ENCODE measurements around the gene ERLEC1. TPM values are rescaled to one million over a fixed set of nuclear protein-coding genes. Genes with fewer than 3 reads are reported as not detected.
A peak's percentile ranks its signal among the peaks of the same experiment; 100 is the strongest.
"Not testable (repeated sequence)": the region's sequence is repeated elsewhere in the genome, so short reads cannot be mapped to it uniquely, and the experiment has no call there.

ERLEC1 gene
- total and polyA plus RNA-seq, 8 donors: 53.0 to 71.4 (median 57.6) TPM

DNA sequence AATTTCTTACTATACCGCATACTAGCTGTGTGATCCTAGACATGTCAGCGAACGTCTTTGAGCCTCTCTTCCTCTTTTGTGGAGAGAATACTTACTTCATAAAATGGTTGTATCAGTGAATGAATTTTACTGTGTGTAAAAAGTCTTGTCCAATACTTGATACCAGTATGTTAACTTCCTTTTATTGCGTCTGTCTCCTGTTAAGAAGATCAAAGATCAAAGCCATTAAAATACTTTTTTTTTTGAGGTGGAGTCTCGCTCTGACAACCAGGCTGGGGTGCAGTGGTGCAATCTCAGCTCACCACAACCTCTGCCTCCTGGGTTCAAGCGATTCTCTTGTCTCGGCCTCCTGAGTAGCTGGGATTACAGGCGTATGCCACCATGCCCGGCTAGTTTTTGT, 33.2 kb downstream of the ERLEC1 start:
- no peaks in the 10 kb centered on the region for H3K4me1 ChIP-seq
- H3K9me3 ChIP-seq: no peaks in the 10 kb centered on the region
- intact Hi-C loops (cut with DNase I): no loop called here
- no peak for DNase-seq
- H3K4me3 ChIP-seq: no peak overlapping the region
- ATAC-seq: no peak
- no peaks in the 10 kb centered on the region for H3K27me3 ChIP-seq
- peaks cover 0 to 52% of the 10 kb centered on the region in 2 donors for H3K36me3 ChIP-seq
- TF ChIP-seq, protein P1, sequence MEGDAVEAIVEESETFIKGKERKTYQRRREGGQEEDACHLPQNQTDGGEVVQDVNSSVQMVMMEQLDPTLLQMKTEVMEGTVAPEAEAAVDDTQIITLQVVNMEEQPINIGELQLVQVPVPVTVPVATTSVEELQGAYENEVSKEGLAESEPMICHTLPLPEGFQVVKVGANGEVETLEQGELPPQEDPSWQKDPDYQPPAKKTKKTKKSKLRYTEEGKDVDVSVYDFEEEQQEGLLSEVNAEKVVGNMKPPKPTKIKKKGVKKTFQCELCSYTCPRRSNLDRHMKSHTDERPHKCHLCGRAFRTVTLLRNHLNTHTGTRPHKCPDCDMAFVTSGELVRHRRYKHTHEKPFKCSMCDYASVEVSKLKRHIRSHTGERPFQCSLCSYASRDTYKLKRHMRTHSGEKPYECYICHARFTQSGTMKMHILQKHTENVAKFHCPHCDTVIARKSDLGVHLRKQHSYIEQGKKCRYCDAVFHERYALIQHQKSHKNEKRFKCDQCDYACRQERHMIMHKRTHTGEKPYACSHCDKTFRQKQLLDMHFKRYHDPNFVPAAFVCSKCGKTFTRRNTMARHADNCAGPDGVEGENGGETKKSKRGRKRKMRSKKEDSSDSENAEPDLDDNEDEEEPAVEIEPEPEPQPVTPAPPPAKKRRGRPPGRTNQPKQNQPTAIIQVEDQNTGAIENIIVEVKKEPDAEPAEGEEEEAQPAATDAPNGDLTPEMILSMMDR (IDR thresholded peaks at IDR 0.05): no peak
- no peak overlapping the region for H3K27ac ChIP-seq

DNA sequence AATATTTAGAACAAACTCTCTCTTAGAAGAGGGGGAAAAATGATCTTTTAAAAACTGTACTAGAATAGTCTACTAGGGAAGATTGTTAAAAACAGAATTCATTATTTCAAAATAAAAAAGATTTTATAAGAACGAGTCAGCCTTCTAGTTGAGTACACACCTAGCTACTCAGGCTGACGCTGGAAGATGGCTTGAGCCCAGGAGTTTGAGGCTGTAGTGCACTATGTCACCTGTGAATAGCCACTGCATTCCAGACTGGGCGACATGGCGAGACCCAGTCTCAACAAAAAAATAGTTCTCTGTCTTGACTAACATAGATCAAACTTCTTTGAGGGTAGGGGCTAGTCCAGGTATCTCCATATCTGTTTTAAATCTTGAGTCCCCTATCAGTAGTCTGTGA, 33.9 kb downstream of the ERLEC1 start:
- no peaks in the 10 kb centered on the region for H3K27me3 ChIP-seq
- intact Hi-C loops (cut with DNase I): no loop called here
- H3K27ac ChIP-seq: no peak overlapping the region
- peaks cover 0 to 45% of the 10 kb centered on the region in 2 donors for H3K36me3 ChIP-seq
- no peaks in the 10 kb centered on the region for H3K4me1 ChIP-seq
- ATAC-seq (peak; percentile 22), DNase-seq (no peak)
- TF ChIP-seq, protein P1 (IDR thresholded peaks at IDR 0.05): no peak
- H3K4me3 ChIP-seq: no peak overlapping the region
- no peaks in the 10 kb centered on the region for H3K9me3 ChIP-seq

DNA sequence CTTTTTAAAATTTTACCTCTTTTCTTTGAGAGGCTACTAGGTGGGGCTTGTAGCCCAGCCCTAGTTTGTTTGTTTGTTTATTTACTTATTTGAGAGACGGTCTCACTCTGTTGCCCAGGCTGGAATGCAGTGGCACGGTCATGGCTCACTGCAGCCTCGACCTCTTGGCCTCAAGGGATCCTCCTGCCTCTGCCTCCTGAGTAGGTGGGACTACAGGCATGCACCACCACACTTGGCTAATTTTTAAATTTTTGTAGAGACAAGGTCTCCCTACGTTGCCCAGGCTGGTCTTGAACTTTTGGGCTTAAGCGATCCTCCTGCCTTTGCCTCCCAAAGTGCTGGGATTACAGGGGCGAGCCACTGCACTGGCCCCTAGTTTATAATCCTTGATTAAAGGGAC, 35.0 kb downstream of the ERLEC1 start:
- no peak for DNase-seq
- TF ChIP-seq, protein P1 (IDR thresholded peaks at IDR 0.05): no peak
- Histone ChIP-seq H3K4me3 (no peak overlapping the region), H3K4me1 (no peaks in the 10 kb centered on the region), H3K27ac (no peak overlapping the region), H3K36me3 (peaks cover 0 to 34% of the 10 kb centered on the region in 2 donors), H3K27me3 (no peaks in the 10 kb centered on the region), H3K9me3 (no peaks in the 10 kb centered on the region)
- ATAC-seq: no peak
- intact Hi-C loops (cut with DNase I): no loop called here

GRCh38 chr2:53823639-53824038, 36.8 kb downstream of the ERLEC1 start:
- TF ChIP-seq, protein P1 (IDR thresholded peaks at IDR 0.05): peak in 1 of 2 donors; percentile 24

GRCh38 chr2:53826030-53826410, 39.2 kb downstream of the ERLEC1 start:
- intact Hi-C loops (cut with DNase I): no loop called here
- no peak overlapping the region for H3K27ac ChIP-seq
- no peaks in the 10 kb centered on the region for H3K9me3 ChIP-seq
- H3K27me3 ChIP-seq: no peaks in the 10 kb centered on the region
- DNase-seq: no peak
- TF ChIP-seq, protein P1 (IDR thresholded peaks at IDR 0.05): no peak
- H3K36me3 ChIP-seq: peaks cover 0 to under 1% of the 10 kb centered on the region in 2 donors
- no peaks in the 10 kb centered on the region for H3K4me1 ChIP-seq
- no peak overlapping the region for H3K4me3 ChIP-seq
- no peak for ATAC-seq

More at GRCh38 chr2:53823639-53824038, 36.8 kb downstream of the ERLEC1 start:
- intact Hi-C loops (cut with DNase I); DNase-seq; H3K9me3 ChIP-seq; H3K27me3 ChIP-seq; H3K27ac ChIP-seq; H3K4me3 ChIP-seq; H3K4me1 ChIP-seq; ATAC-seq: not testable (repeated sequence)
- peaks cover 0 to 16% of the 10 kb centered on the region in 2 donors for H3K36me3 ChIP-seq

Data from left lung (tissue), 10 donors.